ENCODE data around the gene INIP. TPM values are rescaled to one million over a fixed set of nuclear protein-coding genes. Genes with fewer than 3 reads are reported as not detected.

Gene INIP
- total and polyA plus RNA-seq, 4 experiments from 2014 or later = 25.2 to 44.6 (median 38.2) TPM

DNA sequence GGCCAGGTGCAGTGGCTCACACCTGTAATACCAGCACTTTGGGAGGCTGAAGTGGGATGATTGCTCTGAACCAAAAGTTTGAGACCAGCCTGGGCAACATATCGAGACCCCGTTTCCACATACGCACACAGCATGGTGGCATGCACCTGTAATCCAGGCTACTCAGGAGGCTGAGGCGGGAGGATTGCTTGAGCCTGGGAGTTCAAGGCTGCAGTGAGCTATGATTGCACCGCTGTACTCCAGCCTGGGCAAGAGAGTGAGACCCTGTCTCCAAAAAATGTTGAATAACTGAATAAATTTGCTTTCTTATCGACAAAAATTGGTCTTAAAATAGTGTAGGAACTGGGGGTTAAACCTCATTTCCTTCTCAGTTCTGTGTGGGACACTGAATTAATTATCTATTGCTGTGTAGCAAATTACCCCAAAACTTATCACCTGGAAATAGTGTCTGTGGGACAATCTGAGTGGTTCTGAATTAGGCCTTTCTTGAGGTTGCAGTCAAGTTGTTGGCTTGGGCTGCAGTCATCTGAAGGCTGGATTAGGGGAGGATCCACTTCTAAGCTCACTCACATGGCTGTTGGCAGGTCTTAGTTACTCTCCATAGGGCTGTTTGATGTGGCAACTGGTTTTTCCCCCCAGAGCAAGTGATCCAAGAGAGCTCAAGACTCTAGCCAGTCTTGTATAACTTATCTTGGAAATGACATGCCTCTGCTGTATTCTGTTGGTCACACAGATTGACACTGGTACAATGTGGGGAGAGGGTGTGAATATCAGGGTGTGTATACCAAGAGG is 34.6 kb upstream of the INIP start:
- Mint-ChIP-seq H3K9me3 (no peaks in the 10 kb centered on the region), H3K4me3 (peak overlapping the region; percentile 68 to 91 (median 88)), H3K4me1 (peaks cover 58 to 84% (median 72%) of the 10 kb centered on the region in 4 donors), H3K36me3 (peaks cover 0 to 5% of the 10 kb centered on the region in 2 donors), H3K27ac (peak overlapping the region in 6 of 7 donors; percentile 9 to 92 (median 82)), H3K27me3 (no peaks in the 10 kb centered on the region)
- ChIA-PET POLR2A (ENCODE audit: partially characterized antibody) (interaction anchor here (1.5 to 5.3 kb wide), 4 partner anchors 34 to 1269 kb away, joined by 4 to 63 read pairs (median 8); partner anchors contain the start of genes DNAJC25, HSDL2 and INIP), CTCF (ENCODE audit: partially characterized antibody) (interaction anchor here (0.9 kb wide), 1 partner anchor 40 kb away, joined by 4 read pairs; no protein-coding TSS in a partner anchor)
- intact Hi-C loops (cut with micrococcal nuclease) = loop anchor here (5.0 to 10.0 kb wide), 3 partner anchors 420 to 1118 kb away; partner anchors contain the start of genes DNAJC25 and PTBP3
- H3K9me3 ChIP-seq (ENCODE audit: control insufficient read depth in 1 of 2, low read length in 2 of 2) = no peaks in the 10 kb centered on the region
- H3K4me3 ChIP-seq (ENCODE audit: low read length in 2 of 2) = no peak overlapping the region
- H3K27ac ChIP-seq (ENCODE audit: low read depth, low read length) = no peak overlapping the region
- DNase-seq = no peak
- peaks cover 80% of the 10 kb centered on the region for H3K4me1 ChIP-seq (ENCODE audit: insufficient read depth, low read length)
- no peaks in the 10 kb centered on the region for H3K27me3 ChIP-seq (ENCODE audit: insufficient read depth, low read length)
- no peaks in the 10 kb centered on the region for H3K36me3 ChIP-seq (ENCODE audit: insufficient read depth, low read length)

DNA sequence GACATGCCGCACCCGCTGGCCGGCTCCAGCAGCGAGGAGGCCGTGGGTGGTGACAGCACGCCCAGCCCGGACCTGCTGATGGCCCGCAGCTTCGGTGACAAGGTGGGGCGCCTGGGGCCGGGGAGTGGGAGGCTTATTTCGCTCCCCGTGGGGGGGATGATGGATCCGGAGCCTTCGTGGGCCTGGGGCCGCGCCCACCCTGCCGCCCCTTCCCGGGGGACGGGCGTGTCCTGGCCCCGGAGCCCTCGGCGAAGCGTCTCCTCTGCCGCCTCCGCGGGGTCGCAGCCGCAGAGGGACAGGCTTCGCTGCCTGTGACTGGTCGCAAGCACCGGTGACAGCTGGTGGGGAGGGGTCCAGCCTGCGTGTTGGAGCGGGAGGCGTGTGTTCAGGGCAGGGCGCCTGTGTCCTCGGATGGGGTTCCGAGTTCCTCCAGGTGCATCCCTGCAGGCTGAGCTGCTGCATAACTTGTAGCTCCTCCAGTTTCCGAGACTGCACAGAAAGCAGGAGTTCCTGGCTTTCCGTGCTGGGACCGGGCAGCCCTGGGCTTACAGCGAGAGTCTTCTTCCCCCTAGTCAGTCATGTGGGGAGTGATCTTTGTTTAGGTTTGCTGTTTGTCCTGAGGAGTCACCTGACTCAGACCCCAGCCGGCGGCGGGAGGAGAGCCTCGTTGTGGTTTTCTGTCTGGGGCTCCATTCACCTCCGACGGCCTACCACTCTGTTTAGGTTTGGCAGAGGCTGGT is 33.3 kb upstream of the INIP start:
- Histone ChIP-seq H3K36me3 (ENCODE audit: insufficient read depth, low read length) (no peaks in the 10 kb centered on the region), H3K27me3 (ENCODE audit: insufficient read depth, low read length) (no peaks in the 10 kb centered on the region), H3K9me3 (ENCODE audit: control insufficient read depth in 1 of 2, low read length in 2 of 2) (no peaks in the 10 kb centered on the region), H3K27ac (ENCODE audit: low read depth, low read length) (peak overlapping the region; percentile 56), H3K4me1 (ENCODE audit: insufficient read depth, low read length) (peaks cover 72% of the 10 kb centered on the region), H3K4me3 (ENCODE audit: low read length in 2 of 2) (peak overlapping the region; percentile 57 to 77)
- ChIA-PET CTCF (ENCODE audit: partially characterized antibody) (interaction anchor here (1.1 to 1.6 kb wide), 2 partner anchors 32 to 42 kb away, joined by 4 to 7 read pairs; no protein-coding TSS in a partner anchor), POLR2A (ENCODE audit: partially characterized antibody) (interaction anchor here (0.6 to 5.3 kb wide), 13 partner anchors 9 to 1268 kb away, joined by 3 to 63 read pairs (median 4); partner anchors contain the start of genes HSDL2, INIP, KIAA1958 and PTBP3)
- H3K9me3 Mint-ChIP-seq = no peaks in the 10 kb centered on the region
- H3K4me1 Mint-ChIP-seq = peaks cover 52 to 80% (median 66%) of the 10 kb centered on the region in 4 donors
- no peaks in the 10 kb centered on the region for H3K36me3 Mint-ChIP-seq
- peak overlapping the region; percentile 43 to 92 (median 87) for H3K27ac Mint-ChIP-seq
- DNase-seq = peak; percentile 23 to 76 (median 38)
- peak overlapping the region; percentile 85 to 91 (median 89) for H3K4me3 Mint-ChIP-seq
- intact Hi-C loops (cut with micrococcal nuclease) = loop anchor here (2.0 to 10.0 kb wide), 4 partner anchors 370 to 1116 kb away; partner anchors contain the start of genes DNAJC25, HSDL2 and PTBP3
- H3K27me3 Mint-ChIP-seq = no peaks in the 10 kb centered on the region

DNA sequence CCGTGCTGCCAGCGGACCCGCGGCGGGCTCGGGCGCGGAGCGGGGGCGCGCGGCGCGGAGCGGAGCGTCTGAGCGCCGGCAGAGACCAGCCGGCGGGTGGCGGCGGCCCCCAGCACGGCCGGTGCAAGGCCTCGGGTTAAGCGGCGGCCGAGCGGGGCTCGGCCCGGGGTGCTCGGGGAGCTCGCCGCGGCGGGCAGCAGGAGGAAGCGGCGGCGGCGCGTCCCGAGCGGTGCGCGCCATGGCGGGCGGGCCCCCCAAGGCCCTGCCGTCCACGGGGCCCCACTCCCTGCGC is 32.8 kb upstream of the INIP start:
- intact Hi-C loops (cut with micrococcal nuclease) = loop anchor here (1.0 to 10.0 kb wide), 5 partner anchors 32 to 1116 kb away; partner anchors contain the start of genes DNAJC25, HSDL2, INIP and PTBP3
- Histone ChIP-seq H3K27me3 (ENCODE audit: insufficient read depth, low read length) (no peaks in the 10 kb centered on the region), H3K4me1 (ENCODE audit: insufficient read depth, low read length) (peaks cover 67% of the 10 kb centered on the region), H3K27ac (ENCODE audit: low read depth, low read length) (peak overlapping the region; percentile 56), H3K4me3 (ENCODE audit: low read length in 2 of 2) (peak overlapping the region in 1 of 2 donors; percentile 77), H3K9me3 (ENCODE audit: control insufficient read depth in 1 of 2, low read length in 2 of 2) (no peaks in the 10 kb centered on the region), H3K36me3 (ENCODE audit: insufficient read depth, low read length) (no peaks in the 10 kb centered on the region)
- Mint-ChIP-seq H3K36me3 (no peaks in the 10 kb centered on the region), H3K4me1 (peaks cover 47 to 75% (median 61%) of the 10 kb centered on the region in 4 donors), H3K27me3 (no peaks in the 10 kb centered on the region), H3K4me3 (peak overlapping the region in 1 of 8 donors; percentile 54), H3K27ac (no peak overlapping the region), H3K9me3 (no peaks in the 10 kb centered on the region)
- CTCF ChIA-PET (ENCODE audit: partially characterized antibody) = interaction anchor here (1.1 to 1.6 kb wide), 3 partner anchors 32 to 42 kb away, joined by 4 to 7 read pairs (median 5); no protein-coding TSS in a partner anchor
- POLR2A ChIA-PET (ENCODE audit: partially characterized antibody) = interaction anchor here (0.6 to 5.3 kb wide), 13 partner anchors 9 to 1268 kb away, joined by 3 to 63 read pairs (median 4); partner anchors contain the start of genes HSDL2, INIP, KIAA1958 and PTBP3
- DNase-seq = no peak

DNA sequence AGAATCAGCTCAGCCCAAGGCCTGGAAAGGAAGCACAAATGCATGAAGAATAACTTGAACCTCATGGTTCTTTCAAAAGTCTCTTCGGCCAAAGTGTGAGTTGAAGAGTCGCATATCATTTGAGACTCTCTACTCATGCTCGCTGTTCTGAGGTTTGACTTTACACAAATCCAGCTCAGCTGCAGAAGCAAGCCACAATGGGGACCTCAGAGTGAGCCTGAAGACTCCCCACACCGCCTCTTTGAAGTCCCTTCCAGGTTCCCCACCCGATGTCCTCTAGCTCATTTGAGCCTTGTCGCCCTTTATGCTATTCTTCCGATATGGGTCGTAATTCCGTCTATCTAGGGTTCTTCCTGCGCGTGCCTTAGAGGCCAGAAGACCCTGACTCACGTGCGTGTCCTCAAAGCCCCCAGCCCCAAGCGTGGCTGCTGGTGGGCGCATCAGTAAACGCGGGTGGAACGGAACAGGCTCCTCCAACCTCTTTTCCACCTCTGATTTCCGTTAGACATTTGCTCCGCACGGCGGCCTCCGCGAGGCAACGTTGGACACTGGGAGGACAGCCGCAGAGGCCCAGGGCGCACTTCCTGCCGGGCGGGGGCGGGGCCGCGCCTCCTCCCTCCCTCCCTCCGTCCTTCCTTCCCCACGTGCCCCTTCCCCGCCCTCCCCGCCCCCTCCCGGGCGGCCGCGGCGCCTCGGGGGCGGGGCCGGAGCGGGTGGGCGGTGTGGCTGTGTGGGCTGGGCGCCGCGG is 32.3 kb upstream of the INIP start, which contains the start of gene SNX30:
Gene SNX30 (plus strand): TSS at position 745 of the 748 bp plus-strand sequence. CDS start 242 bp downstream, outside the sequence.
- intact Hi-C loops (cut with micrococcal nuclease) = loop anchor here (1.0 to 10.0 kb wide), 5 partner anchors 32 to 1115 kb away; partner anchors contain the start of genes DNAJC25, HSDL2, INIP and PTBP3
- H3K4me1 Mint-ChIP-seq = peaks cover 43 to 70% (median 56%) of the 10 kb centered on the region in 4 donors
- no peaks in the 10 kb centered on the region for H3K36me3 ChIP-seq (ENCODE audit: insufficient read depth, low read length)

DNA sequence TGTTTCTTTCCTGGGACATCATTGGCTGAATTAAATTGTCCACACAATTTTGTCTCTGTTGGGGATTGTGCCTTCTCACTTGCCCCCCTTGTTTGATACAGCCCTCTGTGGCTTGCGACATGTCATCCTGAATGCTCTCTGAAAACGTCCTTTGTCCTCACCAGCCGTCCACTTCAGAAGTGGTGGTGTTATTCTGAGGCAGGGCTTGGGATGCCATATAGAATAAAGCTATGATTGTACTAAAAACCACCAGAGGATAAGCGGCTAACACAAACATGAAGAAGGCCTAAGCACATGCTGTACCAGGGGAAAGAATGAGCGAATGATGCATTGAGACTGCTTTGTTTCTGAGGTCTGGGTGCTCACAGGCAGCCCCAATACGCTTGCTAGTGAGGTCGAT is 29.2 kb upstream of the INIP start:
- Mint-ChIP-seq H3K36me3 (no peaks in the 10 kb centered on the region), H3K4me3 (no peak overlapping the region), H3K4me1 (peaks cover 23 to 47% (median 35%) of the 10 kb centered on the region in 4 donors), H3K27me3 (no peaks in the 10 kb centered on the region), H3K27ac (peak overlapping the region in 4 of 7 donors; percentile 2 to 95 (median 34)), H3K9me3 (no peaks in the 10 kb centered on the region)
- H3K27ac ChIP-seq (ENCODE audit: low read depth, low read length) = no peak overlapping the region
- POLR2A ChIA-PET (ENCODE audit: partially characterized antibody) = interaction anchor here (1.1 kb wide), 1 partner anchor 40 kb away, joined by 3 read pairs; no protein-coding TSS in a partner anchor
- intact Hi-C loops (cut with micrococcal nuclease) = no loop called here
- no peaks in the 10 kb centered on the region for H3K36me3 ChIP-seq (ENCODE audit: insufficient read depth, low read length)
- DNase-seq = no peak
- H3K4me1 ChIP-seq (ENCODE audit: insufficient read depth, low read length) = peaks cover 31% of the 10 kb centered on the region
- H3K9me3 ChIP-seq (ENCODE audit: control insufficient read depth in 1 of 2, low read length in 2 of 2) = no peaks in the 10 kb centered on the region
- CTCF ChIA-PET (ENCODE audit: partially characterized antibody) = interaction anchor here (1.0 to 1.5 kb wide), 2 partner anchors 46 kb away, joined by 3 read pairs; no protein-coding TSS in a partner anchor
- no peaks in the 10 kb centered on the region for H3K27me3 ChIP-seq (ENCODE audit: insufficient read depth, low read length)
- no peak overlapping the region for H3K4me3 ChIP-seq (ENCODE audit: low read length in 2 of 2)

More for the DNA sequence above, 32.3 kb upstream of the INIP start, which contains the start of gene SNX30:
- Mint-ChIP-seq H3K36me3 (no peaks in the 10 kb centered on the region), H3K4me3 (peak within 1 kb of the TSS; percentile 85 to 93 (median 90)), H3K9me3 (no peaks in the 10 kb centered on the region), H3K27ac (peak within 1 kb of the TSS; percentile 87 to 97 (median 96)), H3K27me3 (no peaks in the 10 kb centered on the region)
- H3K27ac ChIP-seq (ENCODE audit: low read depth, low read length) = peak within 1 kb of the TSS; percentile 67
- CTCF ChIA-PET (ENCODE audit: partially characterized antibody) = interaction anchor here (1.2 to 1.6 kb wide), 3 partner anchors 10 to 35 kb away, joined by 4 to 7 read pairs (median 5); no protein-coding TSS in a partner anchor
- peak; percentile 76 to 84 (median 80) for DNase-seq
- H3K27me3 ChIP-seq (ENCODE audit: insufficient read depth, low read length) = no peaks in the 10 kb centered on the region
- H3K4me1 ChIP-seq (ENCODE audit: insufficient read depth, low read length) = peaks cover 61% of the 10 kb centered on the region
- POLR2A ChIA-PET (ENCODE audit: partially characterized antibody) = interaction anchor here (0.6 to 5.3 kb wide), 9 partner anchors 10 to 1267 kb away, joined by 3 to 63 read pairs (median 6); partner anchors contain the start of genes HSDL2, INIP, KIAA1958 and PTBP3
- H3K4me3 ChIP-seq (ENCODE audit: low read length in 2 of 2) = peak within 1 kb of the TSS; percentile 57 to 77
- no peaks in the 10 kb centered on the region for H3K9me3 ChIP-seq (ENCODE audit: control insufficient read depth in 1 of 2, low read length in 2 of 2)

DNA sequence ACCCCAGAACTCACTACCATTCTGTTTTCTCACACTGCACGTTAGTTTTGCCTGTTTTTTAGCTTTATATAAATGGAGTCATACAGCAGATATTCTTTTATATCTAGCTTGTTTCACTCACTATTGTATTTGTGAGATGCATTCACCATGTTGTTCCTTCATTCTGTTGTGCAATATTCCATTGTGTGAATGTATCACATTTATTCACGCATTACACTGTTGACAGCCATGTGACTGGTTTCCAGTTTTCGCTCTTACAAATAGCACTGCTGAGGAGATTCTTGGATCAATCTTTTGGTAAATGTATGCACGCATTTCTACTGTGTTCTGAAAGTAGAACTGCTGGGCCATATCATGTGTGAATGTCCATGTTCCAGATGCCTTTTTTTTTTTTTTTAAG is 26.3 kb upstream of the INIP start:
- intact Hi-C loops (cut with micrococcal nuclease) = no loop called here
- Mint-ChIP-seq H3K27ac (no peak overlapping the region), H3K36me3 (no peaks in the 10 kb centered on the region), H3K4me1 (peaks cover 16 to 44% (median 28%) of the 10 kb centered on the region in 4 donors), H3K4me3 (no peak overlapping the region), H3K9me3 (no peaks in the 10 kb centered on the region), H3K27me3 (no peaks in the 10 kb centered on the region)
- Histone ChIP-seq H3K27me3 (ENCODE audit: insufficient read depth, low read length) (no peaks in the 10 kb centered on the region), H3K4me3 (ENCODE audit: low read length in 2 of 2) (no peak overlapping the region), H3K4me1 (ENCODE audit: insufficient read depth, low read length) (peaks cover 25% of the 10 kb centered on the region), H3K9me3 (ENCODE audit: control insufficient read depth in 1 of 2, low read length in 2 of 2) (no peaks in the 10 kb centered on the region), H3K27ac (ENCODE audit: low read depth, low read length) (no peak overlapping the region), H3K36me3 (ENCODE audit: insufficient read depth, low read length) (no peaks in the 10 kb centered on the region)
- DNase-seq = no peak
- CTCF ChIA-PET (ENCODE audit: partially characterized antibody) = interaction anchor here (0.8 kb wide), 2 partner anchors 49 to 986 kb away, joined by 3 to 4 read pairs; no protein-coding TSS in a partner anchor
- POLR2A ChIA-PET (ENCODE audit: partially characterized antibody) = no interaction called here
